ENCODE results near the gene HMCN2. TPM values are rescaled to one million over a fixed set of nuclear protein-coding genes. Genes with fewer than 3 reads are reported as not detected.

HMCN2 gene
- total RNA-seq, 1 donor from 2014 or later = not detected

- no peak overlapping the region for H3K4me3 ChIP-seq (ENCODE audit: low read depth, low read length)
- no peaks in the 10 kb centered on the region for H3K36me3 ChIP-seq (ENCODE audit: control insufficient read depth, insufficient read depth, low read length)
- TF ChIP-seq CTCF (IDR thresholded peaks at IDR 0.05; ENCODE audit: insufficient read depth, low read length, poor library complexity, severe bottlenecking) = no peak
- no peak for DNase-seq (ENCODE audit: low read depth)
- no peaks in the 10 kb centered on the region for H3K27me3 ChIP-seq (ENCODE audit: control insufficient read depth, insufficient read depth, low read length)
These were observed 32.5 kb upstream of the HMCN2 start for GRCh38 chr9:130232899-130233586.

- no peak for DNase-seq (ENCODE audit: low read depth)
- no peaks in the 10 kb centered on the region for H3K36me3 ChIP-seq (ENCODE audit: control insufficient read depth, insufficient read depth, low read length)
- no peak overlapping the region for H3K4me3 ChIP-seq (ENCODE audit: low read depth, low read length)
- no peaks in the 10 kb centered on the region for H3K27me3 ChIP-seq (ENCODE audit: control insufficient read depth, insufficient read depth, low read length)
- TF ChIP-seq CTCF (IDR thresholded peaks at IDR 0.05; ENCODE audit: insufficient read depth, low read length, poor library complexity, severe bottlenecking) = no peak
These were observed 32.0 kb upstream of the HMCN2 start for GRCh38 chr9:130233587-130233945.

GRCh38 chr9:130234340-130235260 lies 31.0 kb upstream of the HMCN2 start:
- no peak for TF ChIP-seq CTCF (IDR thresholded peaks at IDR 0.05; ENCODE audit: insufficient read depth, low read length, poor library complexity, severe bottlenecking)
- H3K36me3 ChIP-seq (ENCODE audit: control insufficient read depth, insufficient read depth, low read length) = no peaks in the 10 kb centered on the region
- no peak for DNase-seq (ENCODE audit: low read depth)
- no peak overlapping the region for H3K4me3 ChIP-seq (ENCODE audit: low read depth, low read length)
- H3K27me3 ChIP-seq (ENCODE audit: control insufficient read depth, insufficient read depth, low read length) = no peaks in the 10 kb centered on the region

- peak; percentile 96 for TF ChIP-seq CTCF (IDR thresholded peaks at IDR 0.05; ENCODE audit: insufficient read depth, low read length, poor library complexity, severe bottlenecking)
- no peak overlapping the region for H3K4me3 ChIP-seq (ENCODE audit: low read depth, low read length)
- no peak for DNase-seq (ENCODE audit: low read depth)
These were observed 29.8 kb upstream of the HMCN2 start for GRCh38 chr9:130235558-130236435.

GRCh38 chr9:130236436-130236985 lies 29.0 kb upstream of the HMCN2 start:
- H3K27me3 ChIP-seq (ENCODE audit: control insufficient read depth, insufficient read depth, low read length) = no peaks in the 10 kb centered on the region
- no peak for DNase-seq (ENCODE audit: low read depth)
- no peak for TF ChIP-seq CTCF (IDR thresholded peaks at IDR 0.05; ENCODE audit: insufficient read depth, low read length, poor library complexity, severe bottlenecking)

More at GRCh38 chr9:130235558-130236435, 29.8 kb upstream of the HMCN2 start:
- Histone ChIP-seq H3K27me3 (ENCODE audit: control insufficient read depth, insufficient read depth, low read length) (no peaks in the 10 kb centered on the region), H3K36me3 (ENCODE audit: control insufficient read depth, insufficient read depth, low read length) (no peaks in the 10 kb centered on the region)

More at GRCh38 chr9:130236436-130236985, 29.0 kb upstream of the HMCN2 start:
- Histone ChIP-seq H3K4me3 (ENCODE audit: low read depth, low read length) (no peak overlapping the region), H3K36me3 (ENCODE audit: control insufficient read depth, insufficient read depth, low read length) (no peaks in the 10 kb centered on the region)

Measured in kidney epithelial cell (primary cell).